T-helper 2 cell treated with Interferon-gamma antibody and Interleukin-4, amounts not matched to agents 5 μg/mL and 100 μg/mL, for 36 hours (primary cell): ENCODE results near the gene CPA2.

Source experiments
- DNase-seq: peaks from one replicate; pipeline ENCODE4 v3.0.0; 2021; ENCODE audit warnings: low spot score
- H3K27ac Mint-ChIP-seq: one replicate; pipeline ENCODE4 v1.8.0; 2021; ENCODE audit warnings: mild to moderate bottlenecking, mixed read lengths
- H3K27me3 Mint-ChIP-seq: one replicate; pipeline ENCODE4 v1.8.0; 2021; ENCODE audit warnings: low read depth, mixed read lengths
- H3K36me3 Mint-ChIP-seq: one replicate; pipeline ENCODE4 v1.8.0; 2021; ENCODE audit warnings: low read depth, mixed read lengths
- H3K4me1 Mint-ChIP-seq: one replicate; pipeline ENCODE4 v1.8.0; 2021; ENCODE audit warnings: low read depth, mixed read lengths
- H3K4me3 Mint-ChIP-seq: one replicate; pipeline ENCODE4 v1.8.0; 2022; ENCODE audit warnings: mild to moderate bottlenecking, moderate library complexity, mixed read lengths
- H3K9me3 Mint-ChIP-seq: one replicate; pipeline ENCODE4 v1.8.0; 2021; ENCODE audit warnings: mixed read lengths

Gene CPA2

GRCh38 chr7:130278860-130279259, 12.2 kb downstream of the CPA2 start:
- Mint-ChIP-seq H3K36me3 (no peaks in the 10 kb centered on the region), H3K9me3 (no peaks in the 10 kb centered on the region), H3K27ac (no peak overlapping the region), H3K4me1 (peaks cover 7% of the 10 kb centered on the region), H3K27me3 (peaks cover 2% of the 10 kb centered on the region), H3K4me3 (no peak overlapping the region)
- no peak for DNase-seq

- Mint-ChIP-seq H3K4me3 (no peak overlapping the region), H3K27ac (no peak overlapping the region), H3K36me3 (no peaks in the 10 kb centered on the region), H3K9me3 (no peaks in the 10 kb centered on the region), H3K27me3 (no peaks in the 10 kb centered on the region), H3K4me1 (peaks cover 7% of the 10 kb centered on the region)
- DNase-seq = no peak
These were observed 12.6 kb downstream of the CPA2 start for GRCh38 chr7:130279286-130279685.

GRCh38 chr7:130279906-130280305, 13.2 kb downstream of the CPA2 start:
- no peak overlapping the region for H3K4me3 Mint-ChIP-seq
- no peaks in the 10 kb centered on the region for H3K9me3 Mint-ChIP-seq
- H3K27me3 Mint-ChIP-seq = no peaks in the 10 kb centered on the region
- no peak overlapping the region for H3K27ac Mint-ChIP-seq
- DNase-seq = no peak
- no peaks in the 10 kb centered on the region for H3K36me3 Mint-ChIP-seq
- H3K4me1 Mint-ChIP-seq = peaks cover 7% of the 10 kb centered on the region

GRCh38 chr7:130281260-130281659, 14.6 kb downstream of the CPA2 start:
- Mint-ChIP-seq H3K4me1 (peaks cover 7% of the 10 kb centered on the region), H3K4me3 (no peak overlapping the region), H3K36me3 (no peaks in the 10 kb centered on the region), H3K9me3 (no peaks in the 10 kb centered on the region), H3K27ac (no peak overlapping the region), H3K27me3 (no peaks in the 10 kb centered on the region)
- DNase-seq = no peak

GRCh38 chr7:130286881-130287280, 20.2 kb downstream of the CPA2 start:
- no peak overlapping the region for H3K4me3 Mint-ChIP-seq
- no peaks in the 10 kb centered on the region for H3K27me3 Mint-ChIP-seq
- no peak for DNase-seq
- no peaks in the 10 kb centered on the region for H3K36me3 Mint-ChIP-seq
- no peak overlapping the region for H3K27ac Mint-ChIP-seq
- no peaks in the 10 kb centered on the region for H3K9me3 Mint-ChIP-seq
- H3K4me1 Mint-ChIP-seq = no peaks in the 10 kb centered on the region

GRCh38 chr7:130288168-130288567, 21.5 kb downstream of the CPA2 start:
- Mint-ChIP-seq H3K36me3 (no peaks in the 10 kb centered on the region), H3K4me3 (no peak overlapping the region), H3K27ac (no peak overlapping the region), H3K4me1 (no peaks in the 10 kb centered on the region), H3K9me3 (no peaks in the 10 kb centered on the region), H3K27me3 (no peaks in the 10 kb centered on the region)
- DNase-seq = no peak

- Mint-ChIP-seq H3K36me3 (no peaks in the 10 kb centered on the region), H3K27ac (no peak overlapping the region), H3K27me3 (no peaks in the 10 kb centered on the region), H3K4me3 (no peak overlapping the region), H3K9me3 (no peaks in the 10 kb centered on the region), H3K4me1 (no peaks in the 10 kb centered on the region)
- DNase-seq = no peak
These were observed 22.2 kb downstream of the CPA2 start for GRCh38 chr7:130288829-130289228.

GRCh38 chr7:130289478-130289877, 22.8 kb downstream of the CPA2 start:
- Mint-ChIP-seq H3K27ac (no peak overlapping the region), H3K36me3 (no peaks in the 10 kb centered on the region), H3K9me3 (no peaks in the 10 kb centered on the region), H3K4me1 (no peaks in the 10 kb centered on the region), H3K27me3 (no peaks in the 10 kb centered on the region), H3K4me3 (no peak overlapping the region)
- no peak for DNase-seq

GRCh38 chr7:130290745-130291144, 24.1 kb downstream of the CPA2 start:
- no peak for DNase-seq
- no peak overlapping the region for H3K27ac Mint-ChIP-seq
- H3K4me1 Mint-ChIP-seq = no peaks in the 10 kb centered on the region
- no peak overlapping the region for H3K4me3 Mint-ChIP-seq
- no peaks in the 10 kb centered on the region for H3K36me3 Mint-ChIP-seq
- no peaks in the 10 kb centered on the region for H3K9me3 Mint-ChIP-seq
- H3K27me3 Mint-ChIP-seq = no peaks in the 10 kb centered on the region

- no peaks in the 10 kb centered on the region for H3K36me3 Mint-ChIP-seq
- no peak for DNase-seq
- H3K27ac Mint-ChIP-seq = no peak within 1 kb of the TSS
- no peak within 1 kb of the TSS for H3K4me3 Mint-ChIP-seq
- H3K9me3 Mint-ChIP-seq = no peaks in the 10 kb centered on the region
- no peaks in the 10 kb centered on the region for H3K27me3 Mint-ChIP-seq
- H3K4me1 Mint-ChIP-seq = no peaks in the 10 kb centered on the region
These were observed 26.1 kb downstream of the CPA2 start, which contains the start of gene CPA4 for GRCh38 chr7:130292682-130293257. Gene CPA4, plus strand, starts transcription at chr7:130293161. Its CDS starts 20 bp downstream, at chr7:130293181.

- Mint-ChIP-seq H3K9me3 (no peaks in the 10 kb centered on the region), H3K4me3 (no peak overlapping the region), H3K36me3 (no peaks in the 10 kb centered on the region), H3K4me1 (no peaks in the 10 kb centered on the region), H3K27ac (no peak overlapping the region), H3K27me3 (no peaks in the 10 kb centered on the region)
- DNase-seq = no peak
These were observed 26.9 kb downstream of the CPA2 start for GRCh38 chr7:130293521-130293920.

GRCh38 chr7:130294314-130294713, 27.7 kb downstream of the CPA2 start:
- no peaks in the 10 kb centered on the region for H3K9me3 Mint-ChIP-seq
- H3K27ac Mint-ChIP-seq = no peak overlapping the region
- no peaks in the 10 kb centered on the region for H3K36me3 Mint-ChIP-seq
- H3K4me3 Mint-ChIP-seq = no peak overlapping the region
- H3K27me3 Mint-ChIP-seq = no peaks in the 10 kb centered on the region
- no peaks in the 10 kb centered on the region for H3K4me1 Mint-ChIP-seq
- no peak for DNase-seq

- H3K4me1 Mint-ChIP-seq = no peaks in the 10 kb centered on the region
- no peak for DNase-seq
- H3K4me3 Mint-ChIP-seq = no peak overlapping the region
- H3K27ac Mint-ChIP-seq = no peak overlapping the region
- no peaks in the 10 kb centered on the region for H3K9me3 Mint-ChIP-seq
- H3K27me3 Mint-ChIP-seq = no peaks in the 10 kb centered on the region
- H3K36me3 Mint-ChIP-seq = no peaks in the 10 kb centered on the region
These were observed 29.7 kb downstream of the CPA2 start for GRCh38 chr7:130296221-130296951.

GRCh38 chr7:130297628-130298543, 31.2 kb downstream of the CPA2 start:
- DNase-seq = no peak
- H3K36me3 Mint-ChIP-seq = no peaks in the 10 kb centered on the region
- no peak overlapping the region for H3K27ac Mint-ChIP-seq
- no peaks in the 10 kb centered on the region for H3K27me3 Mint-ChIP-seq
- no peaks in the 10 kb centered on the region for H3K9me3 Mint-ChIP-seq
- H3K4me1 Mint-ChIP-seq = no peaks in the 10 kb centered on the region
- no peak overlapping the region for H3K4me3 Mint-ChIP-seq
